K562 (cell line): Measurements from ENCODE around the gene POU2F1. TPM values are rescaled to one million over a fixed set of nuclear protein-coding genes. Genes with fewer than 3 reads are reported as not detected.

Experiments used
- LARP7 ChIP-seq: fragments of 450-650 bp; IDR thresholded peaks from 2 replicates; pipeline ENCODE4 v1.6.1; 2016
- ZNF384 ChIP-seq: IDR thresholded peaks from 2 replicates; pipeline ENCODE4 v1.6.1; 2012; ENCODE audit warnings: low read depth, low read length, improper control_type of control experiment
- polyA plus RNA-seq, 8 experiments: library from polyadenylated mRNA; depleted of rRNA in 4 of 8; stranded (reverse) in 5 of 8; unstranded in 3 of 8; fragments of >200 nt; fragmentation: Nextera tagmentation in 2 of 8; fragmentation: Illumina TruSeq in 1 of 8; extraction: Ambion mirVana in 2 of 8; extraction: Trizol in 1 of 8; gene quantifications; 2 replicates each; pipeline versions ENCODE4 v1.2.1 to v1.2.3, GENCODE V29; 2011 to 2014; ENCODE audit warnings: inconsistent platforms in 1 of 8, missing spikeins in 1 of 8
- total RNA-seq, 7 experiments: library from RNA; depleted of rRNA in 6 of 7; stranded (reverse); fragments of >200 nt in 6 of 7; fragmentation: Illumina TruSeq in 2 of 7; extraction: Trizol in 2 of 7; gene quantifications; 2 replicates each; pipeline versions ENCODE4 v1.2.1 to v1.2.3, GENCODE V29; 2011 to 2021; ENCODE audit warnings: low replicate concordance in 1 of 7
- TF ChIP-seq, protein P1 (sequence below): fragments of 450-650 bp; IDR thresholded peaks from 2 replicates; pipeline ENCODE4 v1.6.1; 2016; ENCODE audit warnings: mild to moderate bottlenecking, moderate library complexity
- TF ChIP-seq, protein P2 (sequence below): sonication (generic); formaldehyde crosslinking; IDR thresholded peaks from 2 replicates; pipeline ENCODE4 v1.8.0; 2023; ENCODE audit warnings: missing genetic modification reagents, mild to moderate bottlenecking, borderline replicate concordance
- TF ChIP-seq, protein P3 (sequence below): fragments of 450-650 bp; conservative IDR thresholded peaks from 2 replicates; pipeline ENCODE4 v1.6.1; 2016; ENCODE audit warnings: missing genetic modification characterization, low read depth, mild to moderate bottlenecking, missing compliant biosample characterization, moderate library complexity

Gene POU2F1
- total and polyA plus RNA-seq, 9 of the 15 experiments (the other 6 are each of a cell fraction or from before 2014, with no cell fraction given): 2.6 to 22.3 (median 8.8) TPM

DNA sequence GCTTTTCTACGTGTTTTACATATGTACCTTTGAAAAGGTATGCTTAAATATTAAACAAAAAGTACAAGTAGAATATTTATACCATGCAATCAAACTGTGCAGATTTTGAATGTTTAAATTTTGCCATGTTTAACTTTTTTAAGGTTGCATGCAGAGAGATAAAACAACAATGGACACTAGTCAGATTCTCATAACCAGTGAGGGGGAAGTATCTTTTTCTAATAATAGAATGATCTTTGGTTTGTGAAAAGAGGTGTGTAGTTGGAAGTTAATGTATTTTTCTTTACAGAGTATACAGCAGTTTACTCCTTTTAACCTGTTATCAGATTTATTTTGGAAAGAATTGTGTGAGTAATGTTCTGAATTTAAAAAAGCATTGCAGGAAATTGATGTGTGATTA lies 27.1 kb downstream of the POU2F1 start (continued):
- TF ChIP-seq, protein P1, sequence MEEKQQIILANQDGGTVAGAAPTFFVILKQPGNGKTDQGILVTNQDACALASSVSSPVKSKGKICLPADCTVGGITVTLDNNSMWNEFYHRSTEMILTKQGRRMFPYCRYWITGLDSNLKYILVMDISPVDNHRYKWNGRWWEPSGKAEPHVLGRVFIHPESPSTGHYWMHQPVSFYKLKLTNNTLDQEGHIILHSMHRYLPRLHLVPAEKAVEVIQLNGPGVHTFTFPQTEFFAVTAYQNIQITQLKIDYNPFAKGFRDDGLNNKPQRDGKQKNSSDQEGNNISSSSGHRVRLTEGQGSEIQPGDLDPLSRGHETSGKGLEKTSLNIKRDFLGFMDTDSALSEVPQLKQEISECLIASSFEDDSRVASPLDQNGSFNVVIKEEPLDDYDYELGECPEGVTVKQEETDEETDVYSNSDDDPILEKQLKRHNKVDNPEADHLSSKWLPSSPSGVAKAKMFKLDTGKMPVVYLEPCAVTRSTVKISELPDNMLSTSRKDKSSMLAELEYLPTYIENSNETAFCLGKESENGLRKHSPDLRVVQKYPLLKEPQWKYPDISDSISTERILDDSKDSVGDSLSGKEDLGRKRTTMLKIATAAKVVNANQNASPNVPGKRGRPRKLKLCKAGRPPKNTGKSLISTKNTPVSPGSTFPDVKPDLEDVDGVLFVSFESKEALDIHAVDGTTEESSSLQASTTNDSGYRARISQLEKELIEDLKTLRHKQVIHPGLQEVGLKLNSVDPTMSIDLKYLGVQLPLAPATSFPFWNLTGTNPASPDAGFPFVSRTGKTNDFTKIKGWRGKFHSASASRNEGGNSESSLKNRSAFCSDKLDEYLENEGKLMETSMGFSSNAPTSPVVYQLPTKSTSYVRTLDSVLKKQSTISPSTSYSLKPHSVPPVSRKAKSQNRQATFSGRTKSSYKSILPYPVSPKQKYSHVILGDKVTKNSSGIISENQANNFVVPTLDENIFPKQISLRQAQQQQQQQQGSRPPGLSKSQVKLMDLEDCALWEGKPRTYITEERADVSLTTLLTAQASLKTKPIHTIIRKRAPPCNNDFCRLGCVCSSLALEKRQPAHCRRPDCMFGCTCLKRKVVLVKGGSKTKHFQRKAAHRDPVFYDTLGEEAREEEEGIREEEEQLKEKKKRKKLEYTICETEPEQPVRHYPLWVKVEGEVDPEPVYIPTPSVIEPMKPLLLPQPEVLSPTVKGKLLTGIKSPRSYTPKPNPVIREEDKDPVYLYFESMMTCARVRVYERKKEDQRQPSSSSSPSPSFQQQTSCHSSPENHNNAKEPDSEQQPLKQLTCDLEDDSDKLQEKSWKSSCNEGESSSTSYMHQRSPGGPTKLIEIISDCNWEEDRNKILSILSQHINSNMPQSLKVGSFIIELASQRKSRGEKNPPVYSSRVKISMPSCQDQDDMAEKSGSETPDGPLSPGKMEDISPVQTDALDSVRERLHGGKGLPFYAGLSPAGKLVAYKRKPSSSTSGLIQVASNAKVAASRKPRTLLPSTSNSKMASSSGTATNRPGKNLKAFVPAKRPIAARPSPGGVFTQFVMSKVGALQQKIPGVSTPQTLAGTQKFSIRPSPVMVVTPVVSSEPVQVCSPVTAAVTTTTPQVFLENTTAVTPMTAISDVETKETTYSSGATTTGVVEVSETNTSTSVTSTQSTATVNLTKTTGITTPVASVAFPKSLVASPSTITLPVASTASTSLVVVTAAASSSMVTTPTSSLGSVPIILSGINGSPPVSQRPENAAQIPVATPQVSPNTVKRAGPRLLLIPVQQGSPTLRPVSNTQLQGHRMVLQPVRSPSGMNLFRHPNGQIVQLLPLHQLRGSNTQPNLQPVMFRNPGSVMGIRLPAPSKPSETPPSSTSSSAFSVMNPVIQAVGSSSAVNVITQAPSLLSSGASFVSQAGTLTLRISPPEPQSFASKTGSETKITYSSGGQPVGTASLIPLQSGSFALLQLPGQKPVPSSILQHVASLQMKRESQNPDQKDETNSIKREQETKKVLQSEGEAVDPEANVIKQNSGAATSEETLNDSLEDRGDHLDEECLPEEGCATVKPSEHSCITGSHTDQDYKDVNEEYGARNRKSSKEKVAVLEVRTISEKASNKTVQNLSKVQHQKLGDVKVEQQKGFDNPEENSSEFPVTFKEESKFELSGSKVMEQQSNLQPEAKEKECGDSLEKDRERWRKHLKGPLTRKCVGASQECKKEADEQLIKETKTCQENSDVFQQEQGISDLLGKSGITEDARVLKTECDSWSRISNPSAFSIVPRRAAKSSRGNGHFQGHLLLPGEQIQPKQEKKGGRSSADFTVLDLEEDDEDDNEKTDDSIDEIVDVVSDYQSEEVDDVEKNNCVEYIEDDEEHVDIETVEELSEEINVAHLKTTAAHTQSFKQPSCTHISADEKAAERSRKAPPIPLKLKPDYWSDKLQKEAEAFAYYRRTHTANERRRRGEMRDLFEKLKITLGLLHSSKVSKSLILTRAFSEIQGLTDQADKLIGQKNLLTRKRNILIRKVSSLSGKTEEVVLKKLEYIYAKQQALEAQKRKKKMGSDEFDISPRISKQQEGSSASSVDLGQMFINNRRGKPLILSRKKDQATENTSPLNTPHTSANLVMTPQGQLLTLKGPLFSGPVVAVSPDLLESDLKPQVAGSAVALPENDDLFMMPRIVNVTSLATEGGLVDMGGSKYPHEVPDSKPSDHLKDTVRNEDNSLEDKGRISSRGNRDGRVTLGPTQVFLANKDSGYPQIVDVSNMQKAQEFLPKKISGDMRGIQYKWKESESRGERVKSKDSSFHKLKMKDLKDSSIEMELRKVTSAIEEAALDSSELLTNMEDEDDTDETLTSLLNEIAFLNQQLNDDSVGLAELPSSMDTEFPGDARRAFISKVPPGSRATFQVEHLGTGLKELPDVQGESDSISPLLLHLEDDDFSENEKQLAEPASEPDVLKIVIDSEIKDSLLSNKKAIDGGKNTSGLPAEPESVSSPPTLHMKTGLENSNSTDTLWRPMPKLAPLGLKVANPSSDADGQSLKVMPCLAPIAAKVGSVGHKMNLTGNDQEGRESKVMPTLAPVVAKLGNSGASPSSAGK: no peak
- TF ChIP-seq LARP7 (no peak), ZNF384 (no peak)
- TF ChIP-seq, protein P2, sequence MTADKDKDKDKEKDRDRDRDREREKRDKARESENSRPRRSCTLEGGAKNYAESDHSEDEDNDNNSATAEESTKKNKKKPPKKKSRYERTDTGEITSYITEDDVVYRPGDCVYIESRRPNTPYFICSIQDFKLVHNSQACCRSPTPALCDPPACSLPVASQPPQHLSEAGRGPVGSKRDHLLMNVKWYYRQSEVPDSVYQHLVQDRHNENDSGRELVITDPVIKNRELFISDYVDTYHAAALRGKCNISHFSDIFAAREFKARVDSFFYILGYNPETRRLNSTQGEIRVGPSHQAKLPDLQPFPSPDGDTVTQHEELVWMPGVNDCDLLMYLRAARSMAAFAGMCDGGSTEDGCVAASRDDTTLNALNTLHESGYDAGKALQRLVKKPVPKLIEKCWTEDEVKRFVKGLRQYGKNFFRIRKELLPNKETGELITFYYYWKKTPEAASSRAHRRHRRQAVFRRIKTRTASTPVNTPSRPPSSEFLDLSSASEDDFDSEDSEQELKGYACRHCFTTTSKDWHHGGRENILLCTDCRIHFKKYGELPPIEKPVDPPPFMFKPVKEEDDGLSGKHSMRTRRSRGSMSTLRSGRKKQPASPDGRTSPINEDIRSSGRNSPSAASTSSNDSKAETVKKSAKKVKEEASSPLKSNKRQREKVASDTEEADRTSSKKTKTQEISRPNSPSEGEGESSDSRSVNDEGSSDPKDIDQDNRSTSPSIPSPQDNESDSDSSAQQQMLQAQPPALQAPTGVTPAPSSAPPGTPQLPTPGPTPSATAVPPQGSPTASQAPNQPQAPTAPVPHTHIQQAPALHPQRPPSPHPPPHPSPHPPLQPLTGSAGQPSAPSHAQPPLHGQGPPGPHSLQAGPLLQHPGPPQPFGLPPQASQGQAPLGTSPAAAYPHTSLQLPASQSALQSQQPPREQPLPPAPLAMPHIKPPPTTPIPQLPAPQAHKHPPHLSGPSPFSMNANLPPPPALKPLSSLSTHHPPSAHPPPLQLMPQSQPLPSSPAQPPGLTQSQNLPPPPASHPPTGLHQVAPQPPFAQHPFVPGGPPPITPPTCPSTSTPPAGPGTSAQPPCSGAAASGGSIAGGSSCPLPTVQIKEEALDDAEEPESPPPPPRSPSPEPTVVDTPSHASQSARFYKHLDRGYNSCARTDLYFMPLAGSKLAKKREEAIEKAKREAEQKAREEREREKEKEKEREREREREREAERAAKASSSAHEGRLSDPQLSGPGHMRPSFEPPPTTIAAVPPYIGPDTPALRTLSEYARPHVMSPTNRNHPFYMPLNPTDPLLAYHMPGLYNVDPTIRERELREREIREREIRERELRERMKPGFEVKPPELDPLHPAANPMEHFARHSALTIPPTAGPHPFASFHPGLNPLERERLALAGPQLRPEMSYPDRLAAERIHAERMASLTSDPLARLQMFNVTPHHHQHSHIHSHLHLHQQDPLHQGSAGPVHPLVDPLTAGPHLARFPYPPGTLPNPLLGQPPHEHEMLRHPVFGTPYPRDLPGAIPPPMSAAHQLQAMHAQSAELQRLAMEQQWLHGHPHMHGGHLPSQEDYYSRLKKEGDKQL (CRISPR knock-in tag): no peak
- TF ChIP-seq, protein P3, sequence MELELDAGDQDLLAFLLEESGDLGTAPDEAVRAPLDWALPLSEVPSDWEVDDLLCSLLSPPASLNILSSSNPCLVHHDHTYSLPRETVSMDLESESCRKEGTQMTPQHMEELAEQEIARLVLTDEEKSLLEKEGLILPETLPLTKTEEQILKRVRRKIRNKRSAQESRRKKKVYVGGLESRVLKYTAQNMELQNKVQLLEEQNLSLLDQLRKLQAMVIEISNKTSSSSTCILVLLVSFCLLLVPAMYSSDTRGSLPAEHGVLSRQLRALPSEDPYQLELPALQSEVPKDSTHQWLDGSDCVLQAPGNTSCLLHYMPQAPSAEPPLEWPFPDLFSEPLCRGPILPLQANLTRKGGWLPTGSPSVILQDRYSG (tag): no peak
- TF ChIP-seq, all 486 proteins: peak for 0
